K562 (cell line): ENCODE results near the gene ERCC2. TPM values are rescaled to one million over a fixed set of nuclear protein-coding genes. Genes with fewer than 3 reads are reported as not detected.
A peak's percentile ranks its signal among the peaks of the same experiment; 100 is the strongest.

ENCODE experiments used
- CREBBP ChIP-seq: IDR thresholded peaks from one replicate; pipeline ENCODE4 v1.6.1; 2012; ENCODE audit warnings: low read depth, mild to moderate bottlenecking, control low read depth, inconsistent platforms, low read length
- GTF2A2 ChIP-seq: IDR thresholded peaks from 2 replicates; pipeline ENCODE4 v1.6.1; 2016; ENCODE audit warnings: mild to moderate bottlenecking, missing genetic modification characterization, missing compliant biosample characterization
- HDAC8 ChIP-seq: fragments of 450-650 bp; IDR thresholded peaks from 2 replicates; pipeline ENCODE4 v1.6.1; 2016; ENCODE audit warnings: mild to moderate bottlenecking, missing genetic modification characterization, moderate library complexity, missing compliant biosample characterization
- KAT2B ChIP-seq: IDR thresholded peaks from one replicate; pipeline ENCODE4 v1.6.1; 2012; ENCODE audit warnings: low read depth, mild to moderate bottlenecking, control low read depth, inconsistent platforms, low read length, moderate library complexity
- KAT8 ChIP-seq: fragments of 450-650 bp; IDR thresholded peaks from 2 replicates; pipeline ENCODE4 v1.6.1; 2016; ENCODE audit warnings: low read depth, mild to moderate bottlenecking
- KDM4B ChIP-seq, 2 experiments: fragments of 450-650 bp in 1 of 2; sonication (generic) in 1 of 2; IDR thresholded peaks; 2 replicates each; pipeline ENCODE4 v1.6.1; 2016 to 2017; ENCODE audit warnings: borderline replicate concordance in 2 of 2, antibody characterized with exemption in 1 of 2, low read depth in 1 of 2, mild to moderate bottlenecking in 1 of 2
- L3MBTL2 ChIP-seq: fragments of 450-650 bp; IDR thresholded peaks from 2 replicates; pipeline ENCODE4 v1.6.1; 2016; ENCODE audit warnings: mild to moderate bottlenecking, moderate library complexity
- NELFE ChIP-seq: IDR thresholded peaks from 2 replicates; pipeline ENCODE4 v1.6.1; 2011; ENCODE audit warnings: mild to moderate bottlenecking; ENCODE audit not compliant: insufficient read depth, insufficient read length
- NR2F6 ChIP-seq: fragments of 450-650 bp; formaldehyde crosslinking; IDR thresholded peaks from 2 replicates; pipeline ENCODE4 v1.4.0; 2020; ENCODE audit warnings: mild to moderate bottlenecking
- ZBED1 ChIP-seq: IDR thresholded peaks from 2 replicates; pipeline ENCODE4 v1.6.1; 2014
- ZC3H11A ChIP-seq: IDR thresholded peaks from 2 replicates; pipeline ENCODE4 v1.6.1; 2012; ENCODE audit warnings: low read depth, low read length, improper control_type of control experiment
- ZNF124 ChIP-seq: sonication (generic); formaldehyde crosslinking; IDR thresholded peaks from 2 replicates; pipeline ENCODE4 v1.8.1; 2022; ENCODE audit warnings: missing genetic modification reagents
- ZNF551 ChIP-seq: fragments of 250-450 bp; sonication (Bioruptor Pico); IDR thresholded peaks from 2 replicates; pipeline ENCODE4 v1.5.0; 2021; ENCODE audit warnings: mild to moderate bottlenecking, moderate library complexity
- polyA plus RNA-seq, 8 experiments: library from polyadenylated mRNA; depleted of rRNA in 4 of 8; stranded (reverse) in 5 of 8; unstranded in 3 of 8; fragments of >200 nt; fragmentation: Nextera tagmentation in 2 of 8; fragmentation: Illumina TruSeq in 1 of 8; extraction: Ambion mirVana in 2 of 8; extraction: Trizol in 1 of 8; gene quantifications; 2 replicates each; pipeline versions ENCODE4 v1.2.1 to v1.2.3, GENCODE V29; 2011 to 2014; ENCODE audit warnings: inconsistent platforms in 1 of 8, missing spikeins in 1 of 8
- total RNA-seq, 7 experiments: library from RNA; depleted of rRNA in 6 of 7; stranded (reverse); fragments of >200 nt in 6 of 7; fragmentation: Illumina TruSeq in 2 of 7; extraction: Trizol in 2 of 7; gene quantifications; 2 replicates each; pipeline versions ENCODE4 v1.2.1 to v1.2.3, GENCODE V29; 2011 to 2021; ENCODE audit warnings: low replicate concordance in 1 of 7
- TF ChIP-seq, protein P1 (sequence below): fragments of 250-450 bp; sonication (Bioruptor Pico); IDR thresholded peaks from 2 replicates; pipeline ENCODE4 v1.4.0; 2020; ENCODE audit warnings: mild to moderate bottlenecking, moderate library complexity
- TF ChIP-seq, protein P2 (sequence below): sonication (generic); formaldehyde crosslinking; IDR thresholded peaks from 2 replicates; pipeline ENCODE4 v1.8.0; 2022; ENCODE audit warnings: mild to moderate bottlenecking, missing genetic modification reagents
- TF ChIP-seq, protein P3 (sequence below): sonication (generic); formaldehyde crosslinking; IDR thresholded peaks from 2 replicates; pipeline ENCODE4 v1.8.1; 2023; ENCODE audit warnings: mild to moderate bottlenecking, missing genetic modification reagents
- TF ChIP-seq, protein P4 (sequence below): fragments of 450-650 bp; IDR thresholded peaks from 2 replicates; pipeline ENCODE4 v1.6.1; 2014; ENCODE audit warnings: low read depth, mild to moderate bottlenecking, moderate library complexity, borderline replicate concordance
- TF ChIP-seq, protein P5 (sequence below), 2 experiments: fragments of 250-450 bp in 1 of 2; fragments of 450-650 bp in 1 of 2; sonication (Bioruptor Pico) in 1 of 2; IDR thresholded peaks; 2 replicates each; pipeline versions ENCODE4 v1.6.1 to v1.8.0; 2016 to 2021; ENCODE audit warnings: mild to moderate bottlenecking in 2 of 2, moderate library complexity in 2 of 2, missing compliant biosample characterization in 1 of 2, missing genetic modification characterization in 1 of 2

The ERCC2 gene
- total and polyA plus RNA-seq, 9 of the 15 experiments (the other 6 are each of a cell fraction or from before 2014, with no cell fraction given): 2.2 to 55.9 (median 23.4) TPM

DNA sequence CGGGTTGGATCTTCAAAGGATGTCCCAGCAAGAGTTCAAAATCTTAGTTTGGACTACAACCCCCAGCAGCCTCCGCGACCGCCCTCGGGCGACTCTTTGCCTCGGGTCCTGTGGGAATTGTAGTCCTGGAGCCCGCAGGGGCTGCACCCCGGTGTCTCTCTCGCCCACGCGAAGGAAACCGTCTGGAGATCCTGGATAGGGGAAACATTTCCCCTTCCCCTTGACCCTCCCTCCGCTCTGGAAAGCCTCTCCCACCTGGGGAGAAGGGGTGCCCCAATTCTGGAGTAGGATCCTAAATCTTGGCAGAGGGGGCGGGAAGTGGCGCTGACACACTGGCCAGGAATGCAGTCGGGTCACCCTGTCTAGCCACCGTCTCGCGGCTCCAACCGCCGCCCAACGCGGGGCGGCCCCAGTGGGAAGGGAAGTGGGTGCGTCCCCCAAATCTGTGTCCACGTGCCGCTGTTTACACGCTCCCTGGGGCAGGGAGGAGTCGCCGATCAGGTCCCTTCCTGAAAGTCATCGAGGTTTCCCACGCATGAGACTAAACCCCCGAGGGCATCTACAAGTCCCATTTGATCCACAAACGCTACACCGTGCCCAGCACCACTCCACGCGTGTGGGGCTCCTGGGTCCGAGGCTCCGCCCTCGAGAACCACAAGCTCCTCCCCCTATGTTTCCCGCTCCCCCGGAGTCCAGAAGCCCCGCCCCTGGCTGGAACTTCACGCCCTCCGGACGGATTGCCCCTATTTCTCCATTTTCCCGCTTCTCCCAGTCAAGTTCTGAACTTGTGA is 35.3 kb upstream of the ERCC2 start (continued):
- TF ChIP-seq, protein P1, sequence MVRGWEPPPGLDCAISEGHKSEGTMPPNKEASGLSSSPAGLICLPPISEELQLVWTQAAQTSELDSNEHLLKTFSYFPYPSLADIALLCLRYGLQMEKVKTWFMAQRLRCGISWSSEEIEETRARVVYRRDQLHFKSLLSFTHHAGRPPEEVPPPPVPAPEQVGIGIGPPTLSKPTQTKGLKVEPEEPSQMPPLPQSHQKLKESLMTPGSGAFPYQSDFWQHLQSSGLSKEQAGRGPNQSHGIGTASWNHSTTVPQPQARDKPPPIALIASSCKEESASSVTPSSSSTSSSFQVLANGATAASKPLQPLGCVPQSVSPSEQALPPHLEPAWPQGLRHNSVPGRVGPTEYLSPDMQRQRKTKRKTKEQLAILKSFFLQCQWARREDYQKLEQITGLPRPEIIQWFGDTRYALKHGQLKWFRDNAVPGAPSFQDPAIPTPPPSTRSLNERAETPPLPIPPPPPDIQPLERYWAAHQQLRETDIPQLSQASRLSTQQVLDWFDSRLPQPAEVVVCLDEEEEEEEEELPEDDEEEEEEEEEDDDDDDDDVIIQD (CRISPR knock-in tag): no peak
- TF ChIP-seq ZBED1 (no peak), ZNF124 (CRISPR knock-in tag) (no peak), ZNF551 (CRISPR knock-in tag) (no peak), KDM4B (IDR thresholded peaks at IDR 0.05; ENCODE audit: borderline replicate concordance in 2 of 2, low read depth in 1 of 2) (no peak), KAT2B (no peak), CREBBP (no peak), GTF2A2 (no peak), ZC3H11A (no peak), NELFE (no peak), KAT8 (no peak), L3MBTL2 (no peak; the same call in 1 of the 2 replicates), NR2F6 (CRISPR knock-in tag) (no peak), HDAC8 (tag) (no peak)
- TF ChIP-seq, protein P2, sequence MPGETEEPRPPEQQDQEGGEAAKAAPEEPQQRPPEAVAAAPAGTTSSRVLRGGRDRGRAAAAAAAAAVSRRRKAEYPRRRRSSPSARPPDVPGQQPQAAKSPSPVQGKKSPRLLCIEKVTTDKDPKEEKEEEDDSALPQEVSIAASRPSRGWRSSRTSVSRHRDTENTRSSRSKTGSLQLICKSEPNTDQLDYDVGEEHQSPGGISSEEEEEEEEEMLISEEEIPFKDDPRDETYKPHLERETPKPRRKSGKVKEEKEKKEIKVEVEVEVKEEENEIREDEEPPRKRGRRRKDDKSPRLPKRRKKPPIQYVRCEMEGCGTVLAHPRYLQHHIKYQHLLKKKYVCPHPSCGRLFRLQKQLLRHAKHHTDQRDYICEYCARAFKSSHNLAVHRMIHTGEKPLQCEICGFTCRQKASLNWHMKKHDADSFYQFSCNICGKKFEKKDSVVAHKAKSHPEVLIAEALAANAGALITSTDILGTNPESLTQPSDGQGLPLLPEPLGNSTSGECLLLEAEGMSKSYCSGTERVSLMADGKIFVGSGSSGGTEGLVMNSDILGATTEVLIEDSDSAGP (CRISPR knock-in tag): no peak
- TF ChIP-seq, protein P3, sequence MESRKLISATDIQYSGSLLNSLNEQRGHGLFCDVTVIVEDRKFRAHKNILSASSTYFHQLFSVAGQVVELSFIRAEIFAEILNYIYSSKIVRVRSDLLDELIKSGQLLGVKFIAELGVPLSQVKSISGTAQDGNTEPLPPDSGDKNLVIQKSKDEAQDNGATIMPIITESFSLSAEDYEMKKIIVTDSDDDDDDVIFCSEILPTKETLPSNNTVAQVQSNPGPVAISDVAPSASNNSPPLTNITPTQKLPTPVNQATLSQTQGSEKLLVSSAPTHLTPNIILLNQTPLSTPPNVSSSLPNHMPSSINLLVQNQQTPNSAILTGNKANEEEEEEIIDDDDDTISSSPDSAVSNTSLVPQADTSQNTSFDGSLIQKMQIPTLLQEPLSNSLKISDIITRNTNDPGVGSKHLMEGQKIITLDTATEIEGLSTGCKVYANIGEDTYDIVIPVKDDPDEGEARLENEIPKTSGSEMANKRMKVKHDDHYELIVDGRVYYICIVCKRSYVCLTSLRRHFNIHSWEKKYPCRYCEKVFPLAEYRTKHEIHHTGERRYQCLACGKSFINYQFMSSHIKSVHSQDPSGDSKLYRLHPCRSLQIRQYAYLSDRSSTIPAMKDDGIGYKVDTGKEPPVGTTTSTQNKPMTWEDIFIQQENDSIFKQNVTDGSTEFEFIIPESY (CRISPR knock-in tag): 0 out of 2 replicates have a peak, but pooled peaks have one; percentile 2
- TF ChIP-seq, protein P4, sequence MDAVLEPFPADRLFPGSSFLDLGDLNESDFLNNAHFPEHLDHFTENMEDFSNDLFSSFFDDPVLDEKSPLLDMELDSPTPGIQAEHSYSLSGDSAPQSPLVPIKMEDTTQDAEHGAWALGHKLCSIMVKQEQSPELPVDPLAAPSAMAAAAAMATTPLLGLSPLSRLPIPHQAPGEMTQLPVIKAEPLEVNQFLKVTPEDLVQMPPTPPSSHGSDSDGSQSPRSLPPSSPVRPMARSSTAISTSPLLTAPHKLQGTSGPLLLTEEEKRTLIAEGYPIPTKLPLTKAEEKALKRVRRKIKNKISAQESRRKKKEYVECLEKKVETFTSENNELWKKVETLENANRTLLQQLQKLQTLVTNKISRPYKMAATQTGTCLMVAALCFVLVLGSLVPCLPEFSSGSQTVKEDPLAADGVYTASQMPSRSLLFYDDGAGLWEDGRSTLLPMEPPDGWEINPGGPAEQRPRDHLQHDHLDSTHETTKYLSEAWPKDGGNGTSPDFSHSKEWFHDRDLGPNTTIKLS: peak; percentile 92
- TF ChIP-seq, protein P5, sequence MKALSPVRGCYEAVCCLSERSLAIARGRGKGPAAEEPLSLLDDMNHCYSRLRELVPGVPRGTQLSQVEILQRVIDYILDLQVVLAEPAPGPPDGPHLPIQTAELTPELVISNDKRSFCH (CRISPR knock-in tag; IDR thresholded peaks at IDR 0.05): no peak
- TF ChIP-seq, protein P5 (tag; IDR thresholded peaks at IDR 0.05): no peak
